Stimulated activated CD8-positive, alpha-beta memory T cell treated with anti-CD3 and anti-CD28 coated beads, Interleukin-7, amount 100 ng/mL, for 24 hours (primary cell): Measurements from ENCODE around the gene PRDM16.
"Not testable (repeated sequence)": the region's sequence is repeated elsewhere in the genome, so short reads cannot be mapped to it uniquely, and the experiment has no call there.

Experiments used
- DNase-seq: peaks from one replicate; pipeline ENCODE4 v3.0.0-alpha.2; 2020; ENCODE audit warnings: low read depth

Gene PRDM16

GRCh38 chr1:3162322-3162882 lies 93.4 kb downstream of the PRDM16 start:
- no peak for DNase-seq

- DNase-seq = no peak
Observed at GRCh38 chr1:3163356-3163755, 94.4 kb downstream of the PRDM16 start.

GRCh38 chr1:3164671-3165070 lies 95.7 kb downstream of the PRDM16 start:
- DNase-seq = no peak

GRCh38 chr1:3165189-3165588 lies 96.2 kb downstream of the PRDM16 start:
- not testable (repeated sequence) for DNase-seq

- DNase-seq = no peak
Observed at GRCh38 chr1:3166206-3166918, 97.4 kb downstream of the PRDM16 start.

- DNase-seq = no peak
Observed at GRCh38 chr1:3167255-3167654, 98.3 kb downstream of the PRDM16 start.

- DNase-seq = no peak
Observed at GRCh38 chr1:3168678-3169077, 99.7 kb downstream of the PRDM16 start.

GRCh38 chr1:3169665-3170356 lies 100.8 kb downstream of the PRDM16 start:
- DNase-seq = no peak

- DNase-seq = no peak
Observed at GRCh38 chr1:3170561-3171453, 101.8 kb downstream of the PRDM16 start.

GRCh38 chr1:3171761-3172160 lies 102.8 kb downstream of the PRDM16 start:
- no peak for DNase-seq

GRCh38 chr1:3172431-3173380 lies 103.7 kb downstream of the PRDM16 start:
- DNase-seq = no peak

GRCh38 chr1:3173381-3173980 lies 104.5 kb downstream of the PRDM16 start:
- no peak for DNase-seq

- no peak for DNase-seq
Observed at GRCh38 chr1:3174487-3175247, 105.7 kb downstream of the PRDM16 start.

GRCh38 chr1:3175486-3175885 lies 106.5 kb downstream of the PRDM16 start:
- no peak for DNase-seq

GRCh38 chr1:3176028-3176427 lies 107.0 kb downstream of the PRDM16 start:
- DNase-seq = no peak

GRCh38 chr1:3176820-3177219 lies 107.8 kb downstream of the PRDM16 start:
- DNase-seq = no peak

GRCh38 chr1:3178279-3178678 lies 109.3 kb downstream of the PRDM16 start:
- DNase-seq = no peak

- DNase-seq = no peak
Observed at GRCh38 chr1:3179471-3179870, 110.5 kb downstream of the PRDM16 start.

GRCh38 chr1:3180915-3181314 lies 111.9 kb downstream of the PRDM16 start:
- DNase-seq = no peak

GRCh38 chr1:3181956-3182355 lies 113.0 kb downstream of the PRDM16 start:
- DNase-seq = no peak
